Osteoblast (primary cell): ENCODE data around the gene LRAT. TPM values are rescaled to one million over a fixed set of nuclear protein-coding genes. Genes with fewer than 3 reads are reported as not detected.

Experiments used
- DNase-seq: peaks from one replicate; pipeline ENCODE4 v3.0.0; 2011; ENCODE audit warnings: low spot score, mixed read lengths; ENCODE audit not compliant: insufficient read length; ENCODE audit errors: missing footprints
- H2AFZ ChIP-seq: 2 replicates; pipeline ENCODE4 v1.6.0; 2011; ENCODE audit warnings: mild to moderate bottlenecking, low read length
- H3K27ac ChIP-seq: 2 replicates; pipeline ENCODE4 v1.5.1; 2011; ENCODE audit warnings: mild to moderate bottlenecking, low read depth, low read length, moderate library complexity
- H3K27me3 ChIP-seq: 2 replicates; pipeline ENCODE4 v1.6.0; 2012; ENCODE audit warnings: mild to moderate bottlenecking, control low read depth, inconsistent platforms, low read length, moderate library complexity; ENCODE audit not compliant: insufficient read depth
- H3K36me3 ChIP-seq: 2 replicates; pipeline ENCODE4 v1.5.1; 2011; ENCODE audit warnings: mild to moderate bottlenecking, low read length, control low read depth, moderate library complexity; ENCODE audit not compliant: insufficient read depth
- H3K4me1 ChIP-seq: 2 replicates; pipeline ENCODE4 v1.5.1; 2011; ENCODE audit warnings: mild to moderate bottlenecking, low read length, control low read depth, moderate library complexity; ENCODE audit not compliant: insufficient read depth
- H3K4me2 ChIP-seq: 2 replicates; pipeline ENCODE4 v1.6.0; 2011; ENCODE audit warnings: mild to moderate bottlenecking, low read length; ENCODE audit not compliant: insufficient read depth
- H3K4me3 ChIP-seq: fragments of 200-600 bp; sonication (generic); 3 replicates; pipeline ENCODE4 v1.5.1; 2012; ENCODE audit warnings: mild to moderate bottlenecking, low read length, inconsistent platforms; ENCODE audit not compliant: insufficient read depth
- H3K79me2 ChIP-seq: 2 replicates; pipeline ENCODE4 v1.6.0; 2012; ENCODE audit warnings: mild to moderate bottlenecking, low read length, control low read depth, inconsistent platforms; ENCODE audit not compliant: insufficient read depth
- H3K9me3 ChIP-seq: 2 replicates; pipeline ENCODE4 v1.5.1; 2011; ENCODE audit warnings: low read depth, low read length, control low read depth
- H4K20me1 ChIP-seq: 2 replicates; pipeline ENCODE4 v1.6.0; 2012; ENCODE audit warnings: mild to moderate bottlenecking, low read length, control low read depth; ENCODE audit not compliant: insufficient read depth
- total RNA-seq: library from RNA; depleted of rRNA; stranded (reverse); fragments of >200 nt; gene quantifications from 2 replicates; pipeline ENCODE4 v1.2.3, GENCODE V29; 2012
- TF ChIP-seq, protein P1 (sequence below): IDR thresholded peaks from 2 replicates; pipeline ENCODE4 v1.5.1; 2011; ENCODE audit warnings: mild to moderate bottlenecking, low read depth, low read length, moderate library complexity; ENCODE audit errors: extremely low read depth

The LRAT gene
- not detected in 2 replicates for total RNA-seq

- Histone ChIP-seq H3K4me2 (peak within 1 kb of the TSS; percentile 50), H3K4me1 (no peaks in the 10 kb centered on the region), H3K4me3 (peak within 1 kb of the TSS; percentile 4)
Observed at GRCh38 chr4:154743683-154744340, at the start of gene LRAT. Gene LRAT, plus strand, starts transcription at chr4:154744000. Its CDS starts 327 bp downstream, at chr4:154744327.

GRCh38 chr4:154707877-154708276, 35.9 kb upstream of the LRAT start:
- TF ChIP-seq, protein P1, sequence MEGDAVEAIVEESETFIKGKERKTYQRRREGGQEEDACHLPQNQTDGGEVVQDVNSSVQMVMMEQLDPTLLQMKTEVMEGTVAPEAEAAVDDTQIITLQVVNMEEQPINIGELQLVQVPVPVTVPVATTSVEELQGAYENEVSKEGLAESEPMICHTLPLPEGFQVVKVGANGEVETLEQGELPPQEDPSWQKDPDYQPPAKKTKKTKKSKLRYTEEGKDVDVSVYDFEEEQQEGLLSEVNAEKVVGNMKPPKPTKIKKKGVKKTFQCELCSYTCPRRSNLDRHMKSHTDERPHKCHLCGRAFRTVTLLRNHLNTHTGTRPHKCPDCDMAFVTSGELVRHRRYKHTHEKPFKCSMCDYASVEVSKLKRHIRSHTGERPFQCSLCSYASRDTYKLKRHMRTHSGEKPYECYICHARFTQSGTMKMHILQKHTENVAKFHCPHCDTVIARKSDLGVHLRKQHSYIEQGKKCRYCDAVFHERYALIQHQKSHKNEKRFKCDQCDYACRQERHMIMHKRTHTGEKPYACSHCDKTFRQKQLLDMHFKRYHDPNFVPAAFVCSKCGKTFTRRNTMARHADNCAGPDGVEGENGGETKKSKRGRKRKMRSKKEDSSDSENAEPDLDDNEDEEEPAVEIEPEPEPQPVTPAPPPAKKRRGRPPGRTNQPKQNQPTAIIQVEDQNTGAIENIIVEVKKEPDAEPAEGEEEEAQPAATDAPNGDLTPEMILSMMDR: no peak
- Histone ChIP-seq H3K4me3 (no peak overlapping the region), H3K4me2 (no peak overlapping the region), H3K4me1 (no peaks in the 10 kb centered on the region), H4K20me1 (no peaks in the 10 kb centered on the region), H3K36me3 (no peaks in the 10 kb centered on the region), H3K27me3 (no peaks in the 10 kb centered on the region), H3K9me3 (no peaks in the 10 kb centered on the region), H2AFZ (no peak overlapping the region), H3K27ac (no peak overlapping the region), H3K79me2 (no peaks in the 10 kb centered on the region)
- DNase-seq: no peak

More at GRCh38 chr4:154743683-154744340, at the start of gene LRAT:
- TF ChIP-seq, protein P1: no peak
- peak; percentile 93 for DNase-seq
- Histone ChIP-seq H3K9me3 (no peaks in the 10 kb centered on the region), H3K79me2 (no peaks in the 10 kb centered on the region), H3K27ac (no peak within 1 kb of the TSS), H3K27me3 (peaks cover 44% of the 10 kb centered on the region), H2AFZ (no peak within 1 kb of the TSS), H4K20me1 (no peaks in the 10 kb centered on the region), H3K36me3 (no peaks in the 10 kb centered on the region)

GRCh38 chr4:154709550-154709949, 34.2 kb upstream of the LRAT start:
- H3K27me3 ChIP-seq: no peaks in the 10 kb centered on the region

DNA sequence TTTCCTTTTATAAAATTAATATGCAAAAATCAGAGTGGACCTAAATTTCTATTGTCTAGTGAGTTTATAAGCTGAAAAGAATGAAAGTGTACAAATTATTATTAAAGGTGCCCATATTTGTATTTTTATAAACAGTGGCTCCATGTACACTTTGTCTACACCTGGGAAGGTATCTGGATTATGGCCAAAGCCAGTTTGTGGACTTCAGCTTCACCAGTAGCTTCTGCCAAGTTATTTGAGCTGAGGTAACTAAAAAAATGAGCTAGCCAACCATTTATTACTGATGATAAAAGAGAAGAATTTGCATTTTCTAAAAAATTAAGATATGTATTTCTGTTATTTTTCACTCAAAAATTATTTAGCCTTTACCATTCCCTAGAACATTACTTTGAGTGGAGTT, 32.3 kb upstream of the LRAT start:
- TF ChIP-seq, protein P1: no peak
- no peaks in the 10 kb centered on the region for H3K27me3 ChIP-seq
- H3K4me2 ChIP-seq: no peak overlapping the region
- DNase-seq: no peak
- no peak overlapping the region for H2AFZ ChIP-seq
- H3K4me1 ChIP-seq: no peaks in the 10 kb centered on the region
- no peak overlapping the region for H3K27ac ChIP-seq
- H3K36me3 ChIP-seq: no peaks in the 10 kb centered on the region
- no peaks in the 10 kb centered on the region for H3K9me3 ChIP-seq
- no peaks in the 10 kb centered on the region for H3K79me2 ChIP-seq
- no peaks in the 10 kb centered on the region for H4K20me1 ChIP-seq
- H3K4me3 ChIP-seq: no peak overlapping the region

More at GRCh38 chr4:154709550-154709949, 34.2 kb upstream of the LRAT start:
- Histone ChIP-seq H3K9me3 (no peaks in the 10 kb centered on the region), H3K79me2 (no peaks in the 10 kb centered on the region), H2AFZ (no peak overlapping the region), H3K4me3 (no peak overlapping the region), H3K4me2 (no peak overlapping the region), H4K20me1 (no peaks in the 10 kb centered on the region), H3K27ac (no peak overlapping the region), H3K36me3 (no peaks in the 10 kb centered on the region), H3K4me1 (no peaks in the 10 kb centered on the region)
- TF ChIP-seq, protein P1: no peak
- DNase-seq: no peak
